HG03520 (cell line): Measurements from ENCODE around the gene SAMD10.

Experiments
- ATAC-seq: cut with Tn5 transposase; IDR thresholded peaks from one replicate; pipeline ENCODE4 v1.9.1; 2021; ENCODE audit warnings: mild to moderate bottlenecking, moderate library complexity; ENCODE audit not compliant: unreplicated experiment

The SAMD10 gene

GRCh38 chr20:63957690-63958441 is 21.6 kb downstream of the SAMD10 start:
- ATAC-seq, result no peak

- ATAC-seq, result peak; percentile 17
Observed at GRCh38 chr20:63957004-63957689, 22.3 kb downstream of the SAMD10 start.

- no peak for ATAC-seq
Observed at GRCh38 chr20:63956664-63957003, 22.8 kb downstream of the SAMD10 start.

- ATAC-seq, result peak; percentile 66
Observed at GRCh38 chr20:63955827-63956663, 23.4 kb downstream of the SAMD10 start, which contains the start of gene UCKL1. Gene UCKL1 (minus strand): TSS chr20:63956416. CDS start chr20:63956372, 44 bp downstream.

- ATAC-seq, result no peak
Observed at GRCh38 chr20:63955281-63955826, 24.1 kb downstream of the SAMD10 start.

- ATAC-seq, result no peak
Observed at GRCh38 chr20:63953764-63954429, 25.5 kb downstream of the SAMD10 start.

GRCh38 chr20:63952769-63953168 is 26.7 kb downstream of the SAMD10 start:
- no peak for ATAC-seq

GRCh38 chr20:63952210-63952535 is 27.3 kb downstream of the SAMD10 start:
- no peak for ATAC-seq

GRCh38 chr20:63951398-63952209 is 27.8 kb downstream of the SAMD10 start:
- ATAC-seq, result no peak

- no peak for ATAC-seq
Observed at GRCh38 chr20:63950701-63951397, 28.6 kb downstream of the SAMD10 start.

- no peak for ATAC-seq
Observed at GRCh38 chr20:63947638-63948456, 31.6 kb downstream of the SAMD10 start.

- ATAC-seq, result no peak
Observed at GRCh38 chr20:63946986-63947637, 32.3 kb downstream of the SAMD10 start.

- no peak for ATAC-seq
Observed at GRCh38 chr20:63945921-63946920, 33.2 kb downstream of the SAMD10 start.

GRCh38 chr20:63945031-63945658 is 34.3 kb downstream of the SAMD10 start:
- ATAC-seq, result no peak

- no peak for ATAC-seq
Observed at GRCh38 chr20:63944078-63944941, 35.1 kb downstream of the SAMD10 start.

- ATAC-seq, result no peak
Observed at GRCh38 chr20:63943808-63944077, 35.7 kb downstream of the SAMD10 start.
